SU-DHL-6 (cell line): ENCODE measurements around the gene ITGA2B.

Experiments used
- EZH2phosphoT487 ChIP-seq: fragments of 200-600 bp; sonication (generic), shearing (Covaris generic); conservative IDR thresholded peaks from 2 replicates; pipeline ENCODE4 v1.6.1; 2018; ENCODE audit warnings: mild to moderate bottlenecking, antibody characterized with exemption, low read length, moderate library complexity, mixed read lengths
- TF ChIP-seq, protein P1 (sequence below): fragments of 200-600 bp; sonication (generic); IDR thresholded peaks from one replicate; pipeline ENCODE4 v1.5.1; 2017; ENCODE audit warnings: antibody characterized with exemption, mild to moderate bottlenecking, low read length, moderate library complexity; ENCODE audit not compliant: insufficient read depth, poor library complexity, severe bottlenecking

DNA sequence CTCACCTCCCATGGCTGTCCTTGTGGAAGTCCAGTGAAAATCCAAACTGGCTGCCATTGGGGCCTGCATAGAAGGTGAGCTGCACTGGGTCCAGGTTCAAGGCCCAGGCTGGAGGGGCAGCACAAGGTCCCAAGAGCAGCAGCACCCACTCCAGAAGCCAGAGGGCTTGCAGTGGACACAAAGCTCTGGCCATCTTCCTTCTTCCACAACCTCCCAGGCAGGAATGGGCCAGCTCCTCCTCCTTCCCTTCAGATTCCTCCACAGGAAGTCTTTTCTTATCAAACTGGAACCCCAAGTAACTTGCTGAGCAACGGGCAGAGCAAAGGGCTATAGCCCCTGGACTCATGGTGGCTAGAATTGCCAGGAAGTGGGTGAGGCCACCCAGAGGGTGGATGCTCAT lies at the start of gene ITGA2B:
- TF ChIP-seq, protein P1, sequence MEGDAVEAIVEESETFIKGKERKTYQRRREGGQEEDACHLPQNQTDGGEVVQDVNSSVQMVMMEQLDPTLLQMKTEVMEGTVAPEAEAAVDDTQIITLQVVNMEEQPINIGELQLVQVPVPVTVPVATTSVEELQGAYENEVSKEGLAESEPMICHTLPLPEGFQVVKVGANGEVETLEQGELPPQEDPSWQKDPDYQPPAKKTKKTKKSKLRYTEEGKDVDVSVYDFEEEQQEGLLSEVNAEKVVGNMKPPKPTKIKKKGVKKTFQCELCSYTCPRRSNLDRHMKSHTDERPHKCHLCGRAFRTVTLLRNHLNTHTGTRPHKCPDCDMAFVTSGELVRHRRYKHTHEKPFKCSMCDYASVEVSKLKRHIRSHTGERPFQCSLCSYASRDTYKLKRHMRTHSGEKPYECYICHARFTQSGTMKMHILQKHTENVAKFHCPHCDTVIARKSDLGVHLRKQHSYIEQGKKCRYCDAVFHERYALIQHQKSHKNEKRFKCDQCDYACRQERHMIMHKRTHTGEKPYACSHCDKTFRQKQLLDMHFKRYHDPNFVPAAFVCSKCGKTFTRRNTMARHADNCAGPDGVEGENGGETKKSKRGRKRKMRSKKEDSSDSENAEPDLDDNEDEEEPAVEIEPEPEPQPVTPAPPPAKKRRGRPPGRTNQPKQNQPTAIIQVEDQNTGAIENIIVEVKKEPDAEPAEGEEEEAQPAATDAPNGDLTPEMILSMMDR = no peak
- TF ChIP-seq EZH2phosphoT487 = no peak
